B cell (primary cell): ENCODE data around the gene YOD1. TPM values are rescaled to one million over a fixed set of nuclear protein-coding genes. Genes with fewer than 3 reads are reported as not detected.

Experiments
- ATAC-seq: fragments of 200-7000 bp; cut with Tn5 transposase; one replicate; pipeline ENCODE4 v1.10.0; 2021; ENCODE audit warnings: low read depth, mild to moderate bottlenecking, moderate number of reproducible peaks, moderate library complexity
- CTCF ChIA-PET: fragments of 350-600 bp; sonication (Branson Sonifier 250); formaldehyde crosslinking; loops from one replicate; lab custom pipeline; 2021; ENCODE audit warnings: antibody characterized with exemption, inconsistent platforms; lab: Charles Lee
- POLR2A ChIA-PET: fragments of 350-600 bp; sonication (Branson Sonifier 250); formaldehyde crosslinking; loops from one replicate; lab custom pipeline; 2021; ENCODE audit warnings: antibody characterized with exemption; lab: Charles Lee
- DNase-seq: peaks from one replicate; pipeline ENCODE4 v3.0.0; 2013
- H2AFZ ChIP-seq: 2 replicates; pipeline ENCODE4 v1.6.1; 2012; ENCODE audit warnings: mild to moderate bottlenecking, low read depth, low read length; ENCODE audit not compliant: insufficient read depth, poor library complexity, severe bottlenecking
- H3K27ac ChIP-seq, 2 donors: 1 replicate in 1 of 2; 2 replicates in 1 of 2; pipeline ENCODE4 v1.5.1; 2012 to 2013; ENCODE audit warnings: low read length in 2 of 2, mild to moderate bottlenecking in 2 of 2, moderate library complexity in 1 of 2
- H3K27me3 ChIP-seq, 4 experiments: fragments of 200-600 bp in 1 of 4; sonication (generic) in 1 of 4; replicated peaks in 1 of 4; 1 replicate in 2 of 4; 2 replicates in 2 of 4; pipeline versions ENCODE4 v1.6.1 to v1.7.0; 2013 to 2016; ENCODE audit warnings: low read length in 3 of 4, mild to moderate bottlenecking in 2 of 4, mixed read lengths in 1 of 4, moderate library complexity in 1 of 4; ENCODE audit not compliant: insufficient read depth in 4 of 4, control insufficient read depth in 3 of 4; ENCODE audit errors: control extremely low read depth in 1 of 4
- H3K36me3 ChIP-seq, 2 experiments: replicated peaks in 1 of 2; 1 replicate in 1 of 2; 2 replicates in 1 of 2; pipeline versions ENCODE4 v1.6.1 to v1.7.1; 2013; ENCODE audit warnings: low read length in 1 of 2; ENCODE audit not compliant: insufficient read depth in 2 of 2, control insufficient read depth in 1 of 2; ENCODE audit errors: control extremely low read depth in 1 of 2, extremely low read depth in 1 of 2
- H3K4me1 ChIP-seq, 2 donors: fragments of 200-600 bp in 1 of 2; sonication (generic) in 1 of 2; 1 replicate in 1 of 2; 2 replicates in 1 of 2; pipeline versions ENCODE4 v1.5.1 to v1.6.1; 2013 to 2017; ENCODE audit warnings: low read length in 2 of 2; ENCODE audit not compliant: control insufficient read depth in 2 of 2, insufficient read depth in 2 of 2
- H3K4me2 ChIP-seq: replicated peaks from 2 replicates; pipeline ENCODE3; 2012; ENCODE audit warnings: mild to moderate bottlenecking, low read depth, low read length; ENCODE audit not compliant: poor library complexity, severe bottlenecking
- H3K4me3 ChIP-seq, 5 experiments: fragments of 200-600 bp in 1 of 5; sonication (generic) in 1 of 5; 1 replicate in 3 of 5; 2 replicates in 2 of 5; pipeline versions ENCODE4 v1.5.1 to v1.7.0; 2011 to 2016; ENCODE audit warnings: low read length in 4 of 5, mild to moderate bottlenecking in 4 of 5, low read depth in 2 of 5, control low read depth in 1 of 5, moderate library complexity in 1 of 5; ENCODE audit not compliant: insufficient read depth in 1 of 5; ENCODE audit errors: control extremely low read depth in 1 of 5, extremely low read depth in 1 of 5
- H3K79me2 ChIP-seq: fragments of 200-600 bp; sonication (generic); one replicate; pipeline ENCODE4 v1.6.0; 2016; ENCODE audit warnings: low read length; ENCODE audit not compliant: control insufficient read depth, insufficient read depth
- H3K9ac ChIP-seq: fragments of 200-600 bp; sonication (generic); 2 replicates; pipeline ENCODE4 v1.6.1; 2017; ENCODE audit warnings: mild to moderate bottlenecking, low read length, moderate library complexity
- H3K9me3 ChIP-seq, 3 donors: one replicate each; pipeline versions ENCODE4 v1.6.1 to v1.7.1; 2013; ENCODE audit warnings: low read length in 2 of 3; ENCODE audit not compliant: control insufficient read depth in 2 of 3, insufficient read depth in 1 of 3; ENCODE audit errors: control extremely low read depth in 1 of 3
- H4K20me1 ChIP-seq: 2 replicates; pipeline ENCODE4 v1.6.0; 2012; ENCODE audit warnings: mild to moderate bottlenecking, low read length; ENCODE audit not compliant: insufficient read depth, control insufficient read depth, poor library complexity, severe bottlenecking
- H3K27ac Mint-ChIP-seq: one replicate; pipeline ENCODE4 v1.8.0; 2021; ENCODE audit warnings: mixed read lengths
- H3K27me3 Mint-ChIP-seq: one replicate; pipeline ENCODE4 v1.8.0; 2021; ENCODE audit warnings: mixed read lengths
- H3K4me1 Mint-ChIP-seq: one replicate; pipeline ENCODE4 v1.8.0; 2021; ENCODE audit warnings: mixed read lengths
- H3K4me3 Mint-ChIP-seq: one replicate; pipeline ENCODE4 v1.8.0; 2021; ENCODE audit warnings: mixed read lengths
- H3K9me3 Mint-ChIP-seq: one replicate; pipeline ENCODE4 v1.8.0; 2022; ENCODE audit warnings: mixed read lengths; ENCODE audit not compliant: insufficient read depth
- EZH2 ChIP-seq: IDR thresholded peaks from 2 replicates; pipeline ENCODE4 v1.6.1; 2012; ENCODE audit warnings: borderline replicate concordance, low read depth, mild to moderate bottlenecking, moderate library complexity, low read length; ENCODE audit not compliant: insufficient read depth, poor library complexity, severe bottlenecking
- WGBS: methylation state at CpG from one replicate; pipeline ENCODE4 v1.1.5; 2013; ENCODE audit warnings: missing lambda C conversion rate; ENCODE audit not compliant: insufficient coverage; 5-methylcytosine and 5-hydroxymethylcytosine counted together
- intact Hi-C: fragments of 100-400 bp; cut with micrococcal nuclease; formaldehyde crosslinking; loops from one replicate; pipeline ENCODE4 v1.10.0; 2022
- polyA plus RNA-seq: library from polyadenylated mRNA; depleted of rRNA; stranded (reverse); fragments of >200 nt; gene quantifications from 2 replicates; pipeline ENCODE4 v1.2.3, GENCODE V29; 2012
- total RNA-seq, 2 donors: library from RNA; stranded (reverse); fragments of 120-200 nt in 1 of 2; gene quantifications; 1 replicate in 1 of 2; 2 replicates in 1 of 2; pipeline versions ENCODE4 v1.2.3 to v1.2.4, GENCODE V29; 2013 to 2022
- TF ChIP-seq, protein P1 (sequence below): fragments of 200-600 bp; IDR thresholded peaks from one replicate; pipeline ENCODE4 v1.8.0; 2022; ENCODE audit warnings: antibody characterized with exemption, mild to moderate bottlenecking

The YOD1 gene
- total and polyA plus RNA-seq, 2 donors (not counting 1 experiment from before 2014, with no cell fraction given) = 2.3 to 9.4 TPM

DNA sequence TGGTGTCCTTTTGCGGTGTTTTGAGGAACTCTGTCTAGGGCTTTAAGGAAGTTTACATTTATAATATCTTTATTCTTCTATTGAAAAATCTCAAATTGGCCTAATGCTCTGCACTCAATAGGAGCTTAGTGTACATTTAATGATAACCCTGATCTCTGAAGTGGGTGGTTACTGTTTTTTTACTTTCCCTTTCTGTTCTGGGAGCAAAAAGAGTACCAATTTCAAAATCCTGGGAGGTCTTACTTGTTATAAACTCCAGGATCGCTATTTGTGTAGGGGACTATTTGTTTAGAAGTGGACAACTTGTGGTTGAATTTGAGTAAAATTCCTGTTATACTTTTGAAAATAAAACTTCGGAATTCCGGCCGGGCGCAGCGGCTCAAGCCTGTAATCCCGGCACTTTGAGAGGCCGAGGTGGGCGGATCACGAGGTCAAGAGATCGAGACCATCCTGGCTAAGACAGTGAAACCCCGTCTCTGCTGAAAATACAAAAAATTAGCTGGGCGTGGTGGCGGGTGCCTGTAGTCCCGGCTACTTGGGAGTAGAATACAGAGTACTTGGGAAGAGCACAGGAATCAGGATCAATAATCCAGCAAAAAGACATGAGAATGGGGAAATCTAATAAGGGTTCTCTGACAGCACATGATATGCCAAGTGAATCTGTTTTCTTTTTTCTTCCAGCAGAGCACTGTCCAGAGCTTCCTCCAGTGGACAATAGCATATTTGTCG lies 38.8 kb upstream of the YOD1 start:
- Histone ChIP-seq H3K4me3 (peak overlapping the region; percentile 11 to 58 (median 37)), H3K27ac (peak overlapping the region in 1 of 2 donors; percentile 50), H3K36me3 (no peaks in the 10 kb centered on the region), H3K79me2 (no peaks in the 10 kb centered on the region), H3K4me1 (peaks cover 11 to 13% of the 10 kb centered on the region in 2 donors), H4K20me1 (no peaks in the 10 kb centered on the region), H3K9ac (peak overlapping the region; percentile 61), H3K9me3 (no peaks in the 10 kb centered on the region), H3K4me2 (peak overlapping the region; percentile 65), H2AFZ (peak overlapping the region; percentile 75), H3K27me3 (no peaks in the 10 kb centered on the region)
- DNase-seq (no peak), ATAC-seq (no peak)
- no peaks in the 10 kb centered on the region for H3K27me3 Mint-ChIP-seq
- 98% methylated on average over 15 of the region's 17 CpGs for WGBS
- H3K4me1 Mint-ChIP-seq = peaks cover 10% of the 10 kb centered on the region
- intact Hi-C loops = no loop called here
- CTCF ChIA-PET = interaction anchor here (1.0 to 13.0 kb wide), 5 partner anchors 11 to 411 kb away, joined by 3 to 209 read pairs (median 8); no protein-coding TSS in a partner anchor
- H3K9me3 Mint-ChIP-seq = no peaks in the 10 kb centered on the region
- POLR2A ChIA-PET = no interaction called here
- H3K4me3 Mint-ChIP-seq = peak overlapping the region; percentile 86
- peak overlapping the region; percentile 60 for H3K27ac Mint-ChIP-seq
- TF ChIP-seq, protein P1, sequence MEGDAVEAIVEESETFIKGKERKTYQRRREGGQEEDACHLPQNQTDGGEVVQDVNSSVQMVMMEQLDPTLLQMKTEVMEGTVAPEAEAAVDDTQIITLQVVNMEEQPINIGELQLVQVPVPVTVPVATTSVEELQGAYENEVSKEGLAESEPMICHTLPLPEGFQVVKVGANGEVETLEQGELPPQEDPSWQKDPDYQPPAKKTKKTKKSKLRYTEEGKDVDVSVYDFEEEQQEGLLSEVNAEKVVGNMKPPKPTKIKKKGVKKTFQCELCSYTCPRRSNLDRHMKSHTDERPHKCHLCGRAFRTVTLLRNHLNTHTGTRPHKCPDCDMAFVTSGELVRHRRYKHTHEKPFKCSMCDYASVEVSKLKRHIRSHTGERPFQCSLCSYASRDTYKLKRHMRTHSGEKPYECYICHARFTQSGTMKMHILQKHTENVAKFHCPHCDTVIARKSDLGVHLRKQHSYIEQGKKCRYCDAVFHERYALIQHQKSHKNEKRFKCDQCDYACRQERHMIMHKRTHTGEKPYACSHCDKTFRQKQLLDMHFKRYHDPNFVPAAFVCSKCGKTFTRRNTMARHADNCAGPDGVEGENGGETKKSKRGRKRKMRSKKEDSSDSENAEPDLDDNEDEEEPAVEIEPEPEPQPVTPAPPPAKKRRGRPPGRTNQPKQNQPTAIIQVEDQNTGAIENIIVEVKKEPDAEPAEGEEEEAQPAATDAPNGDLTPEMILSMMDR = no peak
- TF ChIP-seq EZH2 = no peak
